ENCODE measurements around the gene ZNF606.
A peak's percentile ranks its signal among the peaks of the same experiment; 100 is the strongest.

ZNF606 gene

GRCh38 chr19:57964761-57965160, 37.9 kb downstream of the ZNF606 start:
- POLR2A ChIA-PET, result no interaction called here
- no peak for TF ChIP-seq CTCF (IDR thresholded peaks at IDR 0.05; ENCODE audit: insufficient read depth, low read length, missing control alignments)
- CTCF ChIA-PET, result no interaction called here
- H3K4me3 ChIP-seq (ENCODE audit: low read depth, low read length), result no peak overlapping the region
- DNase-seq (ENCODE audit: low read depth, low spot score), result no peak

- no peak overlapping the region for H3K4me3 ChIP-seq (ENCODE audit: low read depth, low read length)
- POLR2A ChIA-PET, result no interaction called here
- no peak for DNase-seq (ENCODE audit: low read depth, low spot score)
- no peak for TF ChIP-seq CTCF (IDR thresholded peaks at IDR 0.05; ENCODE audit: insufficient read depth, low read length, missing control alignments)
- CTCF ChIA-PET, result no interaction called here
Measured at GRCh38 chr19:57961785-57962184, 40.8 kb downstream of the ZNF606 start.

- ChIA-PET CTCF (no interaction called here), POLR2A (no interaction called here)
- DNase-seq (ENCODE audit: low read depth, low spot score), result no peak
- H3K4me3 ChIP-seq (ENCODE audit: low read depth, low read length), result no peak overlapping the region
- TF ChIP-seq CTCF (IDR thresholded peaks at IDR 0.05; ENCODE audit: insufficient read depth, low read length, missing control alignments), result no peak
Measured at GRCh38 chr19:57954996-57955395, 47.6 kb downstream of the ZNF606 start.

- no peak for DNase-seq (ENCODE audit: low read depth, low spot score)
- no peak for TF ChIP-seq CTCF (IDR thresholded peaks at IDR 0.05; ENCODE audit: insufficient read depth, low read length, missing control alignments)
- no peak overlapping the region for H3K4me3 ChIP-seq (ENCODE audit: low read depth, low read length)
- ChIA-PET CTCF (no interaction called here), POLR2A (no interaction called here)
Measured at GRCh38 chr19:57949702-57950101, 52.9 kb downstream of the ZNF606 start.

- no peak for DNase-seq (ENCODE audit: low read depth, low spot score)
- TF ChIP-seq CTCF (IDR thresholded peaks at IDR 0.05; ENCODE audit: insufficient read depth, low read length, missing control alignments), result no peak
- ChIA-PET POLR2A (no interaction called here), CTCF (no interaction called here)
- H3K4me3 ChIP-seq (ENCODE audit: low read depth, low read length), result no peak overlapping the region
Measured at GRCh38 chr19:57949296-57949695, 53.3 kb downstream of the ZNF606 start.

GRCh38 chr19:57947419-57948134, 55.0 kb downstream of the ZNF606 start, which contains the start of gene ZNF256:
ZNF256 (minus strand) TSS chr19:57947706; CDS start chr19:57947474, 232 bp downstream.
- CTCF ChIA-PET, result no interaction called here
- peak; percentile 63 for TF ChIP-seq CTCF (IDR thresholded peaks at IDR 0.05; ENCODE audit: insufficient read depth, low read length, missing control alignments)
- DNase-seq (ENCODE audit: low read depth, low spot score), result peak; percentile 46
- peak within 1 kb of the TSS; percentile 81 for H3K4me3 ChIP-seq (ENCODE audit: low read depth, low read length)
- POLR2A ChIA-PET, result no interaction called here

Measured in AG04449 (cell line).